Measurements from ENCODE around the gene ADGRB2.
A peak's percentile ranks its signal among the peaks of the same experiment; 100 is the strongest.

Gene ADGRB2

GRCh38 chr1:31749785-31750735, 14.1 kb downstream of the ADGRB2 start:
- no peak for DNase-seq (ENCODE audit: low read depth)

DNA sequence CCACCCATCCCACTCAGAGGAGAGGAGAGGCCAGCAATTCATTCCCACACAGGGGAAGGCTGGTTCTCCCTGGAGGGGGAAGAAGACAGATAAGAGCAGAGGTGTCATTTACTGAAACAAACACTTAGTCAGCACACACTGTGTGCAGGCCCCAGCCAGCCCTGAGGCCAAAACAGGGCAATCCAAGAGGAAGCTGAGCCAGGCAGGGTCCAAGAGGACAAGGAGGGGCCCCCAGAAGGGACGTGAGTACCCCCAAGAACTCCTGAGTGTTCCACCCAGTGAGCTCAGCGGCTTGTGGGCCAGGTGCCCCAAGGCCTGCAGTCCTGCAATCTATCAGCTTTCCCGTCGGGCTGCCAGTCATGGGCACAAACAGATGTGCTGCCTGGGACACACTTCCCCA, 15.8 kb downstream of the ADGRB2 start:
- DNase-seq (ENCODE audit: low read depth): no peak

- DNase-seq (ENCODE audit: low read depth): no peak
Observed at GRCh38 chr1:31747304-31747703, 16.8 kb downstream of the ADGRB2 start.

- no peak for DNase-seq (ENCODE audit: low read depth)
Observed at GRCh38 chr1:31746687-31747086, 17.5 kb downstream of the ADGRB2 start.

- no peak for DNase-seq (ENCODE audit: low read depth)
Observed at GRCh38 chr1:31745946-31746670, 18.0 kb downstream of the ADGRB2 start.

DNA sequence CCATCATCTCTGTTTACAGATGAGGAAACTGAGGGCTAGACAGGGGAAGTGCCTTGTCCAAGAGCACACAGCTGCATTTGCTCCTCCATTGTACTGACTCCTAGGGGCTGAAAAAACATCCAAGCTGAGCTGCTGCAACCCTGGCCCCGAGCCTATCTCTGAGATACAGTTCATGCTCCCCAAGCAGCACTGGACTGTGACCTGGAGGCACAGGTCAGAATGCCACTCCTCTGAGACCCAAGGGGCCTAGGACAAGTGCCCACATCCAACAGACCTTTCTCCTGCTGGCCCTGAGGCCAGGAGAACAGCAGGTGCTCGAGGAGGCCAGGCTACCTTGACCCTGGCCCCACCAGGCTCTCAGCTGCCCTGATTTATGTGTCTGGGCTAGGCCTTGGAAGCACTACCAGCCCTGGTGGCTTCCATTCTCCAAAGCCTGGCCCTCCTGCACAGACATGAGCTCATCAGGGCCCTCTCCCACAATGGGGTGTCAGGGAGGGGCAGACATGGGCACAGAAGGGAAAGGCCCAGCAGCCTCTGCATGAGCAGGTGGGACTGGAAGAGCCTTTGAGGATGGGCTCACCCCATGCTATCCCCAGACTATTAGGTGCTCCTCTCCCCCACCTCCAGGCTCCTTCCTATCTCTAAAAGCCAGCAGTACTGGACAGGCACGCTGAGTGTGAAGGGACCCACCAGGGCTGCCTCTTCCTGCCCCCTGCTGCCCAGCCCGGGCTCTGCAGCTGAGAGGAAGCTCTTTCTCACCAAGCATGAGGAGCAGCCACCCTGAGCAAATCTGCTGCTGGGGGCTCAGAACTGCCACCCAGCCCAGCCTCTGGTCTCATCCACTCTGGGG, 18.8 kb downstream of the ADGRB2 start:
- DNase-seq (ENCODE audit: low read depth): no peak

DNA sequence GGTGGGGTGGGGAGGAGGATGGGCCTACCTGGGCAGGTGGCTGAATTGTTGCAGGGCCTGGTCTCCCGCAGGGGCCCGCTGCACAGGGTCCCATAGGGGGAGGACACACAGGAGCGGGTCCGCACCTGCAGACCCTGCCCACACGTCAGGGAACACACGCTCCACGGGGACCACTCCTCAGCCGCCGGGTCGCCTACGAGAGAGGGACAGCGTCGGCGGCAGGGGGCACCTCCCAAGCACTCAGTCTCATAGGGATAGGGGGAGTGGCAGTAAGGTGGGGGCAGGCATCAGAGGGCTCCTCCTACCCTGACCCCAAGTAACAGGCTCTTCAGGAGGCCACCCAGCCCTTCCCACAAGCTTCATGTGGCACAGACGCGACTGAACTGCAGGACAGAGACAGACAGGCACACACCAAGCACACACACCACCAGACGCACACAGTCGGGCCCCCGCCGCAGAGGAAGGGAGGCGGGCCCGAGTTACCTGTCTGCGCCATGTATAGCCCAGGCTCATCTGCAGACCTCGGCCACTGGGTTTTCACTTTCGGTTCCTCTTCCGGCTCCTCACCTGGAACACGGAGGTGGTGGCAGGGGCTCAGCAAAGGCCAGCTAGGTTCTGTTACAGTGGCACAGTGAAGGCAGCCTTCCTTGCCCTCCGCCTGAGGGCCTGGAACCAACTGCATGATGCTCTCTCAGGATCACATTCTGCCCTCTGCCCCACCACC, 19.8 kb downstream of the ADGRB2 start:
- no peak for DNase-seq (ENCODE audit: low read depth)

DNA sequence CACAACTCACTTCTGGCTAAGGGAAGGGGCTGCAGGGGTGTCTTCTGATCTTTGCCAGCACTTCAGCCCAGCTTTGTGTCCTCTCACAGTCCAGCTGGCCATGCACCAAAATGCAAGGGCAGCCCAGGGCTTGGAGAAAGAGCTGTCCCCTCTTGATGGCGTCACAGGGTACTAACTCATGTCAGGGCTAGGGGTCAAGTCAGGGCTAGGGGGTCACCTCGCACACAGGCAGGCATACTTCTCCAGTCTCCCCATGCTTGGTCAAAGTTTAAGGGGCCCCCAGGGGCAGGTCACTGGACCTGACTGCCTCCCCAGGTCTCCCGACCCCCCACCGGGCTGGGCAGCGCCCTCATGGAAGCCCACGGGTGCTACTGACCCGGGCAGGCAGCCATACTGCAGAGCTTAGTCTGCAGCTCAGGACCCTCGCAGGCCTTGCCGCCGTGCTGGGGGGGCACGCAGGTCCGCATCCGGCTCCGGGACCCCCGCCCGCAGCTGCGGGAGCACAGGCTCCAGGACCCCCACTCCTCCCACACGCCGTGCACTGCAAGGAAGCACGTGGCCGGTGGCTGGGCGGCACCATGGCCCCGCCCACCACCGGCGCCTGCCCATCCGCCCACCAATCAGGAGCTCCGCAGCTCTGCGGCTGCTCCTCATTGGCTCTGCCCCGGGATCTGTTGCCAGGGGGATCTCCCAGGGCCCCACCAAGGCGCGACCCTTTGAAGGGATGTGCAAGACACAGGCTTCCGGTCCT, 21.5 kb downstream of the ADGRB2 start:
- no peak for DNase-seq (ENCODE audit: low read depth)

DNA sequence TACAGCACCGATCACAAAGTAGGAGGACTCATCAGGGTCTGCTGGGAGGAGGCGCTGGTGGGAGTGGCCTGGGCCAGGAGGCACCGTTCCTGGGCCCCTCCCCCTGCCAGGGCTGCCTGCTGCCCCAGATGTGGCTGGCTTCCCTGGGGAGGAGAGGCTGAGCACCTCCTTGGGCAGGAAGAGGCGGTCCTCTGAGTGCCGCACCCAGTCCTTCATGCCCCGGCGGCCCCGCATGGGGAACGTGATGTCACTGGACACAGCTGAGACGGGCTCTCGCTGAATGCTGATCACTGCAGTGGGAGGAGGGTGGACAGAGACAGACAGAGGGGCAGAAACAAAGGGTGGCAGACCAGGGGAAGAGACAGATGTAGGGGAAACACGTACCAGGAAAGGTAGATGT, 24.8 kb downstream of the ADGRB2 start:
- peak; percentile 35 for DNase-seq (ENCODE audit: low read depth)

DNA sequence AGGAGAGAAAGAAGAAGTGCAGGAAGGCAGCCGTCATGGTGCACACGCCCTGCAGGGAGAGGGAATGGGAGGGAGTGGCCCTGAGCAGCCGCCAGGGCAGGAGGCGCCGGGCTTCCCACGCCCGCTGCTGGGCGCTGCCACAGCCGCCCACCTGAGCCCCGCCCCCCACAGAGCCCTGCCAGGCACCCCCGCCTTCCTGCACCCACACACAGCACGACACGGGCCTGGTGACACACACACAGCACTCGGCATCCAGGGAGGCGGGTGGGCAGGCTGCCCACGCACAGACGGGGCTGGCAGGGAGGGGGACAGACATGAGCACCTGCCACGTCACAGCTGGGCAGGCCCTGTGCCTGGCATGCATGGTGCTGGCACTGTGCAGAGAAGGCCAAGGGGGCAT, 27.5 kb downstream of the ADGRB2 start:
- DNase-seq (ENCODE audit: low read depth): peak; percentile 81

DNA sequence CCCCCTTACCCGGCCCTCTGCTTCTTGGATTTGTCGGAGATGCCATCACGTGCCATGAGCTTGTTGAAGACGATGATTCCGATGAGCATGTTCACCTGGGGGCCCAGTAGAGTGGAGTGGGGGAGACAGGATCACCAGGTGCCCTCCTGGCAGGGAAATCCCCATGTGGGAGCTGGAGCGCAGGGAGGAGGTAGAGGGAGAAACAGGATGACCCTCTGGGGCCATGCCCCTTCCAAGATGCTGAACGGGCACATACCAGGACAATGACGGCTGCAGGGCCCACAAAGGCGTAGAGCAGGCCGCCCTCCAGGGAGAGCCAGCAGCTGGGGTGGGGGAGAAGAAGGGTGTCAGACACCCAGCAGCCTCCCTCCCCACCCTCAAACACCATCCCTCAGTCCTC, 28.6 kb downstream of the ADGRB2 start:
- DNase-seq (ENCODE audit: low read depth): no peak

- DNase-seq (ENCODE audit: low read depth): no peak
Observed at GRCh38 chr1:31734582-31735107, 29.5 kb downstream of the ADGRB2 start.

DNA sequence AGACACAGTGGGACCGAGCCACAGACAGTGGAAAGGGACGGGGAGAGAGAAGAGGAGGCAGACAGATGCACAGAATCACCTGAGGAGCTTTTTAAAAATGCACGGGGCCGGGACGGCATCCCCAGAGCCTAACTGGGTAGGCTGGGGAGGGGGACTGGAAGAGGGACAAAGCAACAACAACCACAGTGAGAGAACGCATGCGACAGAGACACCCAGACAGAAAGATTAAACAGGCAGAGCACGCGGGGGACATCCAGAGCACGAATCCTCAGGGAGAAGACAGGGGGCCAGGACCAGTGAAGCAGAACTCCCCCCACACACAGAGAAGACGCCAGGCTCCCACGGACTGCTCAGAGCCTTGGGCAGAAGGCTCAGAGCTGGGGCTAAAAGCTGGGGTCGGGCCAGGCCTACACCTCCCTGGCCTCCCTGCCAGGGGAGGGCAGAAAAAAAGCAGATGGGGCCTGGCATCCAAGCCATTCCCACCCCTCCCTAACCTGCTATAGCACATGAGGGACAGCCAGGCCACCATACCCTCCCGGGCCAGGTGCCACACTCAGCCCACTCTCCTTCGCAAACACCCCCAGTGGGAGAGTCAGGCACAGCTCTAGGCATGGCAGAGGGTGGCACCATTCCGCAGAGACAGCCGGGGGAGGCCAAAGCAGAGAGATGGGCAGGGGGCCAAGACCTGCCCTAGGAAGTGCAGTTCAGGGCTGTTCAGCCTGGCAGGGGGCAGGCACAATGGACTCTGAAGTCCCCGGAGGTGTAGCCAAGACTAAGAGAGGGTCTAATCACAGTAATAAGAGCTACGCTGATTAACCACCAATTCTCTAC, 30.5 kb downstream of the ADGRB2 start:
- DNase-seq (ENCODE audit: low read depth): no peak

GRCh38 chr1:31732751-31733289, 31.3 kb downstream of the ADGRB2 start:
- no peak for DNase-seq (ENCODE audit: low read depth)

DNA sequence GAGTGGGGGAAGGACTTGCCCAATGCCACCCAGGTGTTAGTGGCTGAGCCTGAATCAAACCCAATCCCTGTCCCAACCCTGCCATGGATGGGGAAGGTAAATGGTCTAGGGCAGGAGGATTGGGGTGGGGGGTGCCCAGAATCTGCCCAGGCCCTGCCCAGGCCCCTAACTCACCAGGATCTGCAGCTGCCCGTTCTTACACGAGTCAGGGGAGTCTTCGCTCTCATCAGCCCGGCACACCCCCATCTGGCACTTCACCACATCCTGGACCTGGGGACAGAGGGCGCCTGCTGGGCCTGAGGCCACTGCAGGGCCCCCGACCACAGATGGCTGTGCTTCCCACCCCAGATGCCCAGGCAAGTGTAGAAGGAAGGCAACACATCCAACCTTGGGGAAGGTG, 31.8 kb downstream of the ADGRB2 start:
- DNase-seq (ENCODE audit: low read depth): no peak

DNA sequence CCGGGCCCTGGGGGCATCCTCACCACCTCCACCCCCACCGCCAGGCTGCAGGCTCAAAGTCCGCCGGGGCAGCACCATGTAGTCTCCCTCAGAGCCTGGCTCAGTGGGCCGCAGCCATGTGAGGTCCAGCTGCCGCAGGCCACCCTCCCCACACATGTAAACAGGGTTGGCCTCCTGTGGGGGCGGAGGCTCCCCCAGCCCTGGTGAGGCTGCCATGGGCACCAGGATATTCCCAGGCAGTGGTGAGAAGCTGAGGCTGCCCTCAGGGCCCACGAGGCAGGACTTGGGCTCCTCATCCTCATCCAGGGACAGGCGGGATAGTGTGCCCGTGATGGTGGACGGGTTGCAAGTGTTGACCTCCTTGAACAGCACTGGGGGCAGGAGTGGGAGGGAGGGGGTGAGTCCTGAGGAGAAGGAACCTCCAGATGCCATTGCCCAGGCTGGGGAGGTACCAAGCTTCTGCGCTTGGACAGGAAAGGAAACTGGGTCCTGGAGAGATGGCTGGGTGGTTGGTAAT, 33.0 kb downstream of the ADGRB2 start:
- no peak for DNase-seq (ENCODE audit: low read depth)

GRCh38 chr1:31730336-31731048, 33.6 kb downstream of the ADGRB2 start:
- DNase-seq (ENCODE audit: low read depth): no peak

- DNase-seq (ENCODE audit: low read depth): no peak
Observed at GRCh38 chr1:31727849-31728248, 36.3 kb downstream of the ADGRB2 start.

- DNase-seq (ENCODE audit: low read depth): no peak
Observed at GRCh38 chr1:31727195-31727594, 36.9 kb downstream of the ADGRB2 start.
